GM12878 (cell line): Measurements from ENCODE around the gene SGCD.

Experiments
- CBX5 ChIP-seq: sonication (generic); IDR thresholded peaks from 2 replicates; pipeline ENCODE4 v1.6.1; 2016; ENCODE audit warnings: low read depth, moderate library complexity, mild to moderate bottlenecking, inconsistent platforms
- CHD1 ChIP-seq: IDR thresholded peaks from 2 replicates; pipeline ENCODE4 v1.6.1; 2012; ENCODE audit warnings: low read depth, low read length, improper control_type of control experiment
- CREB1 ChIP-seq: IDR thresholded peaks from 2 replicates; pipeline ENCODE4 v1.6.1; 2012; ENCODE audit warnings: low read depth, mild to moderate bottlenecking, inconsistent platforms
- E2F4 ChIP-seq: IDR thresholded peaks from 2 replicates; pipeline ENCODE4 v1.6.1; 2012; ENCODE audit warnings: low read depth, low read length, improper control_type of control experiment
- EZH2 ChIP-seq: IDR thresholded peaks from 2 replicates; pipeline ENCODE4 v1.6.1; 2012; ENCODE audit warnings: low read depth, mild to moderate bottlenecking, control low read depth, inconsistent platforms, low read length, borderline replicate concordance; ENCODE audit not compliant: control insufficient read depth
- HDAC2 ChIP-seq: fragments of 200-600 bp; sonication (generic); IDR thresholded peaks from 2 replicates; pipeline ENCODE4 v1.6.1; 2017
- KLF5 ChIP-seq: fragments of 450-650 bp; IDR thresholded peaks from 2 replicates; pipeline ENCODE4 v1.6.1; 2014; ENCODE audit warnings: mild to moderate bottlenecking; ENCODE audit not compliant: partially characterized antibody
- NRF1 ChIP-seq: conservative IDR thresholded peaks from 2 replicates; pipeline ENCODE4 v1.6.1; 2011; ENCODE audit warnings: mild to moderate bottlenecking, low read depth, low read length, improper control_type of control experiment
- POLR2A ChIP-seq: IDR thresholded peaks from 2 replicates; pipeline ENCODE4 v1.6.1; 2011; ENCODE audit warnings: low read depth, mild to moderate bottlenecking, low read length
- POLR2AphosphoS5 ChIP-seq: IDR thresholded peaks from 2 replicates; pipeline ENCODE4 v1.6.1; 2011; ENCODE audit warnings: mild to moderate bottlenecking, low read length, inconsistent platforms
- SMC3 ChIP-seq: IDR thresholded peaks from 2 replicates; pipeline ENCODE4 v1.6.1; 2011; ENCODE audit warnings: low read length, improper control_type of control experiment, borderline replicate concordance
- STAT1 ChIP-seq: fragments of 450-650 bp; conservative IDR thresholded peaks from 2 replicates; pipeline ENCODE4 v1.6.1; 2014; ENCODE audit warnings: antibody characterized with exemption, mild to moderate bottlenecking
- USF2 ChIP-seq: IDR thresholded peaks from 2 replicates; pipeline ENCODE4 v1.6.1; 2011; ENCODE audit warnings: low read depth, low read length, improper control_type of control experiment, borderline replicate concordance
- TF ChIP-seq, protein P1 (sequence below), 3 experiments: IDR thresholded peaks in 2 of 3; conservative IDR thresholded peaks in 1 of 3; 2 replicates each; pipeline ENCODE4 v1.5.1; 2011; ENCODE audit warnings: low read depth in 3 of 3, low read length in 3 of 3, mild to moderate bottlenecking in 3 of 3, control low read depth in 2 of 3, moderate library complexity in 2 of 3, inconsistent platforms in 1 of 3, mixed read lengths in 1 of 3; ENCODE audit not compliant: control insufficient read depth in 2 of 3, insufficient read depth in 1 of 3; ENCODE audit errors: extremely low read depth in 1 of 3

DNA sequence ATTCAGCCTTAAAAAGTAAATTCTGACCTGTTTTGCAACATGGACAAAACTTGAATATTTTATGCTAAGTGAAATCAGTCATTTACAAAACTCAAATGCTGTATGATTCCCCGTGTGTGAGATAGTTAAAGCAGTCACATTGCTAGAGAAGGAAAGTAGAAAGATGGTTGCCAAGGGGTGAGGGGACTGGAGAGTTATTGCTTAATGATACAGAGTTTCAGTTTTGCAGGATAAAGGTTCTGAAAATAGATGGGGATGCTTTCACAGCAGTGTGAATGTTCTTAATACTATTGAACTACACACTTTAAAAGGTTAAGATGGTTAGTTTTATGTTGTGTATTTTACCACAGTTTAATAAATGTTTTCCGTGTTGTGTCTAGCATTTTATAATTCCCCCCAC lies 51.2 kb downstream of the SGCD start:
- TF ChIP-seq POLR2A (no peak), EZH2 (no peak), CREB1 (no peak), USF2 (no peak), CBX5 (no peak), CHD1 (no peak), HDAC2 (no peak), STAT1 (no peak), POLR2AphosphoS5 (no peak), E2F4 (no peak), KLF5 (no peak), NRF1 (no peak), SMC3 (no peak)
- TF ChIP-seq, protein P1, sequence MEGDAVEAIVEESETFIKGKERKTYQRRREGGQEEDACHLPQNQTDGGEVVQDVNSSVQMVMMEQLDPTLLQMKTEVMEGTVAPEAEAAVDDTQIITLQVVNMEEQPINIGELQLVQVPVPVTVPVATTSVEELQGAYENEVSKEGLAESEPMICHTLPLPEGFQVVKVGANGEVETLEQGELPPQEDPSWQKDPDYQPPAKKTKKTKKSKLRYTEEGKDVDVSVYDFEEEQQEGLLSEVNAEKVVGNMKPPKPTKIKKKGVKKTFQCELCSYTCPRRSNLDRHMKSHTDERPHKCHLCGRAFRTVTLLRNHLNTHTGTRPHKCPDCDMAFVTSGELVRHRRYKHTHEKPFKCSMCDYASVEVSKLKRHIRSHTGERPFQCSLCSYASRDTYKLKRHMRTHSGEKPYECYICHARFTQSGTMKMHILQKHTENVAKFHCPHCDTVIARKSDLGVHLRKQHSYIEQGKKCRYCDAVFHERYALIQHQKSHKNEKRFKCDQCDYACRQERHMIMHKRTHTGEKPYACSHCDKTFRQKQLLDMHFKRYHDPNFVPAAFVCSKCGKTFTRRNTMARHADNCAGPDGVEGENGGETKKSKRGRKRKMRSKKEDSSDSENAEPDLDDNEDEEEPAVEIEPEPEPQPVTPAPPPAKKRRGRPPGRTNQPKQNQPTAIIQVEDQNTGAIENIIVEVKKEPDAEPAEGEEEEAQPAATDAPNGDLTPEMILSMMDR (IDR thresholded peaks at IDR 0.05 in 2 of 3, conservative IDR thresholded peaks at IDR 0.05 in 1 of 3; ENCODE audit: control insufficient read depth in 2 of 3, extremely low read depth in 1 of 3, insufficient read depth in 1 of 3, low read depth in 3 of 3, low read length in 3 of 3) = no peak
